Measurements from ENCODE around the gene ARF5.

The ARF5 gene

GRCh38 chr7:127619681-127620405 is 31.6 kb downstream of the ARF5 start:
- Histone ChIP-seq H3K9me3 (replicated peaks in 1 of 2; ENCODE audit: control insufficient read depth in 2 of 2, insufficient read depth in 1 of 2, low read depth in 1 of 2, low read length in 2 of 2) (no peaks in the 10 kb centered on the region), H2BK15ac (ENCODE audit: low read length) (no peak overlapping the region), H3K27ac (replicated peaks; ENCODE audit: low read length) (no peak overlapping the region), H2BK12ac (ENCODE audit: low read length) (no peak overlapping the region), H3K36me3 (replicated peaks in 1 of 2; ENCODE audit: control insufficient read depth in 2 of 2, insufficient read depth in 2 of 2, low read length in 2 of 2) (no peaks in the 10 kb centered on the region), H3K14ac (ENCODE audit: low read length) (no peak overlapping the region), H2AFZ (ENCODE audit: low read length) (peak overlapping the region; percentile 6), H3K18ac (ENCODE audit: low read length) (no peak overlapping the region), H3K79me1 (ENCODE audit: low read depth, low read length) (no peaks in the 10 kb centered on the region), H4K8ac (ENCODE audit: low read depth, low read length) (no peak overlapping the region), H3K4me2 (ENCODE audit: insufficient read depth, low read length, poor library complexity, severe bottlenecking) (peak overlapping the region; percentile 75), H3K4me3 (ENCODE audit: low read length in 2 of 2) (peak overlapping the region in 1 of 2 donors; percentile 74), H3K4ac (ENCODE audit: low read length) (no peak overlapping the region), H3K27me3 (ENCODE audit: control insufficient read depth in 3 of 3, insufficient read depth in 3 of 3, low read depth in 1 of 3, low read length in 3 of 3) (peaks cover 2 to 78% (median 21%) of the 10 kb centered on the region in 3 experiments), H3K9ac (ENCODE audit: low read depth, low read length, poor library complexity) (no peak overlapping the region), H2AK5ac (ENCODE audit: low read depth, low read length) (peak overlapping the region; percentile 19), H3K23ac (ENCODE audit: low read depth, low read length, poor library complexity) (peak overlapping the region; percentile 69), H4K91ac (ENCODE audit: low read depth, low read length, poor library complexity) (no peak overlapping the region), H2BK120ac (ENCODE audit: low read depth, low read length) (no peak overlapping the region), H2BK5ac (ENCODE audit: low read length) (no peak overlapping the region), H3K4me1 (ENCODE audit: control insufficient read depth in 2 of 2, insufficient read depth in 1 of 2, low read depth in 1 of 2, low read length in 2 of 2) (peaks cover 0 to 2% of the 10 kb centered on the region in 2 donors)
- no peak for DNase-seq (ENCODE audit: low spot score)
- no CpG with 5 or more reads among the region's 27 CpGs for WGBS, 2 donors (ENCODE audit: extremely low coverage in 2 of 2, insufficient read length in 2 of 2, insufficient replicate concordance in 1 of 2)

GRCh38 chr7:127620406-127621233 is 32.4 kb downstream of the ARF5 start:
- H3K18ac ChIP-seq (ENCODE audit: low read length), result no peak overlapping the region
- H3K4me1 ChIP-seq (ENCODE audit: control insufficient read depth in 2 of 2, insufficient read depth in 1 of 2, low read depth in 1 of 2, low read length in 2 of 2), result peaks cover 0 to 2% of the 10 kb centered on the region in 2 donors
- H3K27me3 ChIP-seq (ENCODE audit: control insufficient read depth in 3 of 3, insufficient read depth in 3 of 3, low read depth in 1 of 3, low read length in 3 of 3), result peaks cover 2 to 72% (median 21%) of the 10 kb centered on the region in 3 experiments
- H3K4me3 ChIP-seq (ENCODE audit: low read length in 2 of 2), result peak overlapping the region in 1 of 2 donors; percentile 74
- no peak overlapping the region for H3K14ac ChIP-seq (ENCODE audit: low read length)
- H3K9ac ChIP-seq (ENCODE audit: low read depth, low read length, poor library complexity), result no peak overlapping the region
- H2AFZ ChIP-seq (ENCODE audit: low read length), result peak overlapping the region; percentile 6
- no peak overlapping the region for H2BK5ac ChIP-seq (ENCODE audit: low read length)
- no peak overlapping the region for H4K91ac ChIP-seq (ENCODE audit: low read depth, low read length, poor library complexity)
- H2BK120ac ChIP-seq (ENCODE audit: low read depth, low read length), result no peak overlapping the region
- no peak overlapping the region for H3K4ac ChIP-seq (ENCODE audit: low read length)
- H2AK5ac ChIP-seq (ENCODE audit: low read depth, low read length), result no peak overlapping the region
- H3K79me1 ChIP-seq (ENCODE audit: low read depth, low read length), result no peaks in the 10 kb centered on the region
- WGBS, 2 donors (ENCODE audit: extremely low coverage in 2 of 2, insufficient read length in 2 of 2, insufficient replicate concordance in 1 of 2), result no CpG with 5 or more reads among the region's 24 CpGs
- H2BK12ac ChIP-seq (ENCODE audit: low read length), result no peak overlapping the region
- DNase-seq (ENCODE audit: low spot score), result no peak
- no peaks in the 10 kb centered on the region for H3K9me3 ChIP-seq (replicated peaks in 1 of 2; ENCODE audit: control insufficient read depth in 2 of 2, insufficient read depth in 1 of 2, low read depth in 1 of 2, low read length in 2 of 2)
- no peaks in the 10 kb centered on the region for H3K36me3 ChIP-seq (replicated peaks in 1 of 2; ENCODE audit: control insufficient read depth in 2 of 2, insufficient read depth in 2 of 2, low read length in 2 of 2)
- peak overlapping the region; percentile 69 for H3K23ac ChIP-seq (ENCODE audit: low read depth, low read length, poor library complexity)
- H3K4me2 ChIP-seq (ENCODE audit: insufficient read depth, low read length, poor library complexity, severe bottlenecking), result peak overlapping the region; percentile 75
- H4K8ac ChIP-seq (ENCODE audit: low read depth, low read length), result no peak overlapping the region
- no peak overlapping the region for H2BK15ac ChIP-seq (ENCODE audit: low read length)
- H3K27ac ChIP-seq (replicated peaks; ENCODE audit: low read length), result no peak overlapping the region

- Histone ChIP-seq H3K9me3 (replicated peaks in 1 of 2; ENCODE audit: control insufficient read depth in 2 of 2, insufficient read depth in 1 of 2, low read depth in 1 of 2, low read length in 2 of 2) (no peaks in the 10 kb centered on the region), H2AFZ (ENCODE audit: low read length) (no peak overlapping the region), H2BK15ac (ENCODE audit: low read length) (no peak overlapping the region), H3K9ac (ENCODE audit: low read depth, low read length, poor library complexity) (no peak overlapping the region), H3K4me3 (ENCODE audit: low read length in 2 of 2) (no peak overlapping the region), H3K27ac (replicated peaks; ENCODE audit: low read length) (no peak overlapping the region), H4K91ac (ENCODE audit: low read depth, low read length, poor library complexity) (no peak overlapping the region), H3K36me3 (replicated peaks in 1 of 2; ENCODE audit: control insufficient read depth in 2 of 2, insufficient read depth in 2 of 2, low read length in 2 of 2) (no peaks in the 10 kb centered on the region), H3K4me2 (ENCODE audit: insufficient read depth, low read length, poor library complexity, severe bottlenecking) (no peak overlapping the region), H2BK120ac (ENCODE audit: low read depth, low read length) (no peak overlapping the region), H3K4me1 (ENCODE audit: control insufficient read depth in 2 of 2, insufficient read depth in 1 of 2, low read depth in 1 of 2, low read length in 2 of 2) (peaks cover 0 to 2% of the 10 kb centered on the region in 2 donors), H2BK5ac (ENCODE audit: low read length) (no peak overlapping the region), H3K23ac (ENCODE audit: low read depth, low read length, poor library complexity) (no peak overlapping the region), H3K18ac (ENCODE audit: low read length) (no peak overlapping the region), H2BK12ac (ENCODE audit: low read length) (no peak overlapping the region), H3K14ac (ENCODE audit: low read length) (no peak overlapping the region), H3K79me1 (ENCODE audit: low read depth, low read length) (no peaks in the 10 kb centered on the region), H4K8ac (ENCODE audit: low read depth, low read length) (no peak overlapping the region), H2AK5ac (ENCODE audit: low read depth, low read length) (no peak overlapping the region), H3K4ac (ENCODE audit: low read length) (no peak overlapping the region), H3K27me3 (ENCODE audit: control insufficient read depth in 3 of 3, insufficient read depth in 3 of 3, low read depth in 1 of 3, low read length in 3 of 3) (peaks cover 0 to 31% (median 6%) of the 10 kb centered on the region in 3 experiments)
- no peak for DNase-seq (ENCODE audit: low spot score)
These were observed 37.1 kb downstream of the ARF5 start for GRCh38 chr7:127625331-127625730.

GRCh38 chr7:127628445-127628844 is 40.2 kb downstream of the ARF5 start:
- Histone ChIP-seq H3K9ac (ENCODE audit: low read depth, low read length, poor library complexity) (no peak overlapping the region), H3K36me3 (replicated peaks in 1 of 2; ENCODE audit: control insufficient read depth in 2 of 2, insufficient read depth in 2 of 2, low read length in 2 of 2) (no peaks in the 10 kb centered on the region), H3K27me3 (ENCODE audit: control insufficient read depth in 3 of 3, insufficient read depth in 3 of 3, low read depth in 1 of 3, low read length in 3 of 3) (peaks cover 0 to 6% (median 0%) of the 10 kb centered on the region in 3 experiments), H3K79me1 (ENCODE audit: low read depth, low read length) (no peaks in the 10 kb centered on the region), H2BK120ac (ENCODE audit: low read depth, low read length) (no peak overlapping the region), H3K4me1 (ENCODE audit: control insufficient read depth in 2 of 2, insufficient read depth in 1 of 2, low read depth in 1 of 2, low read length in 2 of 2) (peaks cover 0 to 2% of the 10 kb centered on the region in 2 donors), H3K27ac (replicated peaks; ENCODE audit: low read length) (no peak overlapping the region), H2AK5ac (ENCODE audit: low read depth, low read length) (no peak overlapping the region), H2BK5ac (ENCODE audit: low read length) (no peak overlapping the region), H3K4me3 (ENCODE audit: low read length in 2 of 2) (no peak overlapping the region), H4K91ac (ENCODE audit: low read depth, low read length, poor library complexity) (no peak overlapping the region), H3K14ac (ENCODE audit: low read length) (no peak overlapping the region), H2AFZ (ENCODE audit: low read length) (no peak overlapping the region), H2BK12ac (ENCODE audit: low read length) (no peak overlapping the region), H2BK15ac (ENCODE audit: low read length) (no peak overlapping the region), H4K8ac (ENCODE audit: low read depth, low read length) (no peak overlapping the region), H3K18ac (ENCODE audit: low read length) (no peak overlapping the region), H3K9me3 (replicated peaks in 1 of 2; ENCODE audit: control insufficient read depth in 2 of 2, insufficient read depth in 1 of 2, low read depth in 1 of 2, low read length in 2 of 2) (no peaks in the 10 kb centered on the region), H3K4me2 (ENCODE audit: insufficient read depth, low read length, poor library complexity, severe bottlenecking) (no peak overlapping the region), H3K4ac (ENCODE audit: low read length) (no peak overlapping the region), H3K23ac (ENCODE audit: low read depth, low read length, poor library complexity) (no peak overlapping the region)
- DNase-seq (ENCODE audit: low spot score), result no peak
- no CpG with 5 or more reads among the region's 3 CpGs for WGBS, 2 donors (ENCODE audit: extremely low coverage in 2 of 2, insufficient read length in 2 of 2, insufficient replicate concordance in 1 of 2)
